T-cell (primary cell): Measurements from ENCODE around the gene SRPX. TPM values are rescaled to one million over a fixed set of nuclear protein-coding genes. Genes with fewer than 3 reads are reported as not detected.

Source experiments
- ATAC-seq, 4 experiments: fragments of 200-7000 bp in 3 of 4; fragments of 150-1000 bp in 1 of 4; cut with Tn5 transposase; replicated peaks in 1 of 4; 1 replicate in 3 of 4; 2 replicates in 1 of 4; pipeline ENCODE4 v1.10.0; 2021; ENCODE audit warnings: moderate library complexity in 3 of 4, mild to moderate bottlenecking in 2 of 4, moderate number of reproducible peaks in 1 of 4
- CTCF ChIA-PET, 2 donors: fragments of 300-600 bp; sonication (Branson Sonifier 250); formaldehyde crosslinking; loops; one replicate each; lab custom pipeline; 2022; ENCODE audit warnings: antibody characterized with exemption in 2 of 2; lab: Charles Lee
- POLR2A ChIA-PET, 2 donors: fragments of 300-600 bp; sonication (Branson Sonifier 250); formaldehyde crosslinking; loops; one replicate each; lab custom pipeline; 2022; ENCODE audit warnings: antibody characterized with exemption in 2 of 2; lab: Charles Lee
- DNase-seq, 35 experiments: peaks; one replicate each; pipeline versions ENCODE4 v3.0.0 to v3.0.0-alpha.2; 2013 to 2023
- H3K27ac ChIP-seq: one replicate; pipeline ENCODE4 v1.5.1; 2013; ENCODE audit warnings: low read length
- H3K27me3 ChIP-seq, 2 experiments: replicated peaks in 1 of 2; 1 replicate in 1 of 2; 2 replicates in 1 of 2; pipeline versions ENCODE4 v1.6.1 to v1.7.0; 2013; ENCODE audit warnings: low read length in 1 of 2, mixed read lengths in 1 of 2; ENCODE audit not compliant: control insufficient read depth in 2 of 2, insufficient read depth in 2 of 2; ENCODE audit errors: extremely low read depth in 1 of 2
- H3K36me3 ChIP-seq, 2 donors: 1 replicate in 1 of 2; 2 replicates in 1 of 2; pipeline versions ENCODE4 v1.6.1 to v1.7.0; 2013; ENCODE audit warnings: low read length in 1 of 2; ENCODE audit not compliant: control insufficient read depth in 2 of 2, insufficient read depth in 1 of 2; ENCODE audit errors: extremely low read depth in 1 of 2
- H3K4me1 ChIP-seq, 2 experiments: 1 replicate in 1 of 2; 2 replicates in 1 of 2; pipeline versions ENCODE4 v1.6.1 to v1.7.0; 2013; ENCODE audit warnings: low read length in 2 of 2, mixed read lengths in 1 of 2; ENCODE audit not compliant: insufficient read depth in 2 of 2, control insufficient read depth in 1 of 2; ENCODE audit errors: extremely low read depth in 1 of 2
- H3K4me3 ChIP-seq, 2 donors: 1 replicate in 1 of 2; 2 replicates in 1 of 2; pipeline versions ENCODE4 v1.5.1 to v1.7.0; 2013; ENCODE audit warnings: mild to moderate bottlenecking in 2 of 2, low read length in 1 of 2, moderate library complexity in 1 of 2; ENCODE audit not compliant: control insufficient read depth in 1 of 2; ENCODE audit errors: extremely low read depth in 1 of 2
- H3K9me3 ChIP-seq: 2 replicates; pipeline ENCODE4 v1.7.0; 2013
- H3K27ac Mint-ChIP-seq, 2 donors: one replicate each; pipeline ENCODE4 v1.8.0; 2020 to 2021; ENCODE audit warnings: mild to moderate bottlenecking in 2 of 2, mixed read lengths in 2 of 2
- H3K27me3 Mint-ChIP-seq, 2 donors: one replicate each; pipeline ENCODE4 v1.8.0; 2021 to 2022; ENCODE audit warnings: mixed read lengths in 2 of 2
- H3K36me3 Mint-ChIP-seq: one replicate; pipeline ENCODE4 v1.8.0; 2021; ENCODE audit warnings: mixed read lengths
- H3K4me1 Mint-ChIP-seq, 3 donors: one replicate each; pipeline ENCODE4 v1.8.0; 2020 to 2022; ENCODE audit warnings: mixed read lengths in 3 of 3, mild to moderate bottlenecking in 1 of 3
- H3K4me3 Mint-ChIP-seq, 3 donors: one replicate each; pipeline ENCODE4 v1.8.0; 2020 to 2022; ENCODE audit warnings: mild to moderate bottlenecking in 3 of 3, mixed read lengths in 3 of 3, moderate library complexity in 3 of 3
- H3K9me3 Mint-ChIP-seq, 3 donors: one replicate each; pipeline ENCODE4 v1.8.0; 2020 to 2022; ENCODE audit warnings: mixed read lengths in 3 of 3
- WGBS: methylation state at CpG from one replicate; pipeline ENCODE4 v1.1.5; 2013; ENCODE audit warnings: missing lambda C conversion rate; ENCODE audit not compliant: insufficient coverage; 5-methylcytosine and 5-hydroxymethylcytosine counted together
- total RNA-seq, 35 experiments: library from RNA in 6 of 35; stranded (reverse) in 6 of 35; fragments of 120-200 nt in 1 of 35; gene quantifications; one replicate each; pipeline versions ENCODE4 v1.2.1 to v1.2.4 and lab custom pipeline; 2013 to 2026

SRPX gene
- total RNA-seq, 5 donors from 2014 or later (not counting 1 experiment from before 2014, with no cell fraction given) = 0.13 to 0.15 TPM; not detected in 3

DNA sequence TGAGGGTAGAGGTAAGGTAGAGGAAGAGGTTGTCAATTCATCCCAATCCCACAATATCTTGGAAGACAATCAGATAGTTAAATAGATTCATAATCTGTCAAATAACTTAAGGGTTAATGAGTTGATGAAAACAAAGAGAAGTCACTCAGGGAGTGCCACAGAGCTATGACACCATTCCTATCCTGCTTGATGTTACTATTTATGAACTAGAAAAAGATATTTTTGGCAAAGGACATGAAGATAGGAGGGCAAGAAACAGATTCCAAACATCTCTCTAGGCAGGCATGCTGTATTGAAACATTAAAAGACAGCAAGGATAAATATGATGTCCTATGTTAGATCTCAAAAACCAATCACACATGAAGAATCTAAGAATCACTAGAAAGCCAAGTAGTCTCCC is 3.5 kb upstream of the SRPX start:
- Histone ChIP-seq H3K4me3 (no peak overlapping the region), H3K27ac (no peak overlapping the region), H3K36me3 (no peaks in the 10 kb centered on the region), H3K9me3 (no peaks in the 10 kb centered on the region), H3K27me3 (peaks cover 2 to 22% of the 10 kb centered on the region in 2 experiments), H3K4me1 (peaks cover 0 to 8% of the 10 kb centered on the region in 2 experiments)
- no peaks in the 10 kb centered on the region for H3K36me3 Mint-ChIP-seq
- ChIA-PET CTCF (no interaction called here), POLR2A (no interaction called here)
- no peak overlapping the region for H3K4me3 Mint-ChIP-seq
- no peak overlapping the region for H3K27ac Mint-ChIP-seq
- no peak for DNase-seq
- peaks cover 0 to 12% (median 2%) of the 10 kb centered on the region in 3 donors for H3K4me1 Mint-ChIP-seq
- H3K27me3 Mint-ChIP-seq = peaks cover 20 to 48% of the 10 kb centered on the region in 2 donors
- ATAC-seq = no peak
- no peaks in the 10 kb centered on the region for H3K9me3 Mint-ChIP-seq

DNA sequence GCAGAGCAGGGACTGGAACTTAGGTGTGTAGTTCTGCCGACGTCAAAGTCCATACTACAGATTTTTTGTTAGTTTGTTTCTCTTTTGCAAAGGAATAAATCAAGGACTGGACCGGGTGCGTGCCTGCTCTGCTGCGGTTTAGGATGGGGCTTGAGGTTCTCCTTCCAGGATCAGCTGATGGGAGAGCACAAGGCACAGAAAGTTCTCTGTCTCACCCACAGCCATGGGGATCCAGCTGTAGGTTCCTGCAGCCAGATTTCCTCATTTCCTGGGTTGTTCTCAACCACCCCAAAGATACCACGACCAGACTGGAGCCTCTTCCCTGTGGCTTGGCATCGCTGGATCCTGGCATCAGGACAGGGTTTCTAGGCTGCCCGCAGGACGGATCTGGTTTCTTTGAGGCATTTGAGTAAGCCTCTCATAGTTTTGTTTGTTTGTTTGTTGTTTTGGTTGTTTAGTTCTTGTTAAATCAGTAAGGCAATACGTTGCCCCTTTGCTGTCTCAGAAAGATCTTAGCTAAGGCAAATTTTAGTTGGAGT is 789 bp upstream of the SRPX start:
- WGBS = 73% methylated on average over 2 of the region's 10 CpGs
- POLR2A ChIA-PET = no interaction called here

DNA sequence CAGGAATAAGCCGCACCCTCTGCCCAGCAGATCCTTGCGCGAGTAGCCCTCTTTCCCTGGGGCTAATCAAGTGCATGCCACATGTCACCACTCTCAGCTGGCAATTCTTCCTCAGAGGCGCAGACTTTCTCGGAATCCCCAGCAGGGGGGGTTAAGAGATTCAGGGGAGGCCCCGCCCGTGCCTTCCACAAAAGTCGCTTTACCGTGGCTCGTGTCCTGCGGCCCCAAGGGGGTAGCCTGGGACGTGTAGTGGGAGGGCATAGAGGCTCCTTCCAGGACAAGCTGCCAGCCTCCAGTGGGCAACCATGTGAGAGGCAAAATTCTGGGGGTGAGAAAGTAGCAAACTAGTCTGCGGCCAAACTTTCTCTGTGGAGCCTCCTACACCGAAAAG is 652 bp downstream of the SRPX start:
- Mint-ChIP-seq H3K4me1 (peaks cover 0 to 12% (median 2%) of the 10 kb centered on the region in 3 donors), H3K9me3 (no peaks in the 10 kb centered on the region), H3K36me3 (no peaks in the 10 kb centered on the region), H3K27ac (no peak overlapping the region), H3K4me3 (no peak overlapping the region), H3K27me3 (peaks cover 35 to 60% of the 10 kb centered on the region in 2 donors)
- Histone ChIP-seq H3K9me3 (no peaks in the 10 kb centered on the region), H3K4me3 (peak overlapping the region in 1 of 2 donors; percentile 12), H3K4me1 (peaks cover 0 to 8% of the 10 kb centered on the region in 2 experiments), H3K27me3 (peaks cover under 1 to 28% of the 10 kb centered on the region in 2 experiments), H3K27ac (no peak overlapping the region), H3K36me3 (no peaks in the 10 kb centered on the region)
- WGBS = 0% methylated on average over 4 of the region's 14 CpGs
- POLR2A ChIA-PET = no interaction called here
- CTCF ChIA-PET = no interaction called here
- ATAC-seq = no peak
- peak in 1 of 35 experiments; percentile 0 for DNase-seq

More for the DNA sequence above, 789 bp upstream of the SRPX start:
- Mint-ChIP-seq H3K27me3 (peaks cover 35 to 60% of the 10 kb centered on the region in 2 donors), H3K4me1 (peaks cover 0 to 12% (median 2%) of the 10 kb centered on the region in 3 donors), H3K36me3 (no peaks in the 10 kb centered on the region), H3K4me3 (peak overlapping the region in 1 of 3 donors; percentile 56), H3K9me3 (no peaks in the 10 kb centered on the region), H3K27ac (no peak overlapping the region)
- no peaks in the 10 kb centered on the region for H3K9me3 ChIP-seq
- H3K27ac ChIP-seq = no peak overlapping the region
- peaks cover 2 to 28% of the 10 kb centered on the region in 2 experiments for H3K27me3 ChIP-seq
- CTCF ChIA-PET = no interaction called here
- H3K36me3 ChIP-seq = no peaks in the 10 kb centered on the region
- no peak for ATAC-seq
- H3K4me1 ChIP-seq = peaks cover 0 to 8% of the 10 kb centered on the region in 2 experiments
- DNase-seq = no peak
- H3K4me3 ChIP-seq = no peak overlapping the region

- peaks cover 27 to 50% of the 10 kb centered on the region in 2 donors for H3K27me3 Mint-ChIP-seq
- H3K27me3 ChIP-seq = peaks cover 0 to 27% of the 10 kb centered on the region in 2 experiments
- DNase-seq = no peak
- no peaks in the 10 kb centered on the region for H3K36me3 ChIP-seq
- H3K27ac Mint-ChIP-seq = no peak overlapping the region
- H3K4me1 ChIP-seq = peaks cover 0 to 8% of the 10 kb centered on the region in 2 experiments
- CTCF ChIA-PET = no interaction called here
- no peaks in the 10 kb centered on the region for H3K9me3 ChIP-seq
- peaks cover 0 to 10% (median 2%) of the 10 kb centered on the region in 3 donors for H3K4me1 Mint-ChIP-seq
- POLR2A ChIA-PET = no interaction called here
- no peaks in the 10 kb centered on the region for H3K9me3 Mint-ChIP-seq
- ATAC-seq = no peak
- no peak overlapping the region for H3K27ac ChIP-seq
- no peak overlapping the region for H3K4me3 Mint-ChIP-seq
- H3K36me3 Mint-ChIP-seq = no peaks in the 10 kb centered on the region
- no peak overlapping the region for H3K4me3 ChIP-seq
- WGBS = no CpG with 5 or more reads among the region's 5 CpGs
Measured at GRCh38 chrX:38216642-38217041, 4.0 kb downstream of the SRPX start.

DNA sequence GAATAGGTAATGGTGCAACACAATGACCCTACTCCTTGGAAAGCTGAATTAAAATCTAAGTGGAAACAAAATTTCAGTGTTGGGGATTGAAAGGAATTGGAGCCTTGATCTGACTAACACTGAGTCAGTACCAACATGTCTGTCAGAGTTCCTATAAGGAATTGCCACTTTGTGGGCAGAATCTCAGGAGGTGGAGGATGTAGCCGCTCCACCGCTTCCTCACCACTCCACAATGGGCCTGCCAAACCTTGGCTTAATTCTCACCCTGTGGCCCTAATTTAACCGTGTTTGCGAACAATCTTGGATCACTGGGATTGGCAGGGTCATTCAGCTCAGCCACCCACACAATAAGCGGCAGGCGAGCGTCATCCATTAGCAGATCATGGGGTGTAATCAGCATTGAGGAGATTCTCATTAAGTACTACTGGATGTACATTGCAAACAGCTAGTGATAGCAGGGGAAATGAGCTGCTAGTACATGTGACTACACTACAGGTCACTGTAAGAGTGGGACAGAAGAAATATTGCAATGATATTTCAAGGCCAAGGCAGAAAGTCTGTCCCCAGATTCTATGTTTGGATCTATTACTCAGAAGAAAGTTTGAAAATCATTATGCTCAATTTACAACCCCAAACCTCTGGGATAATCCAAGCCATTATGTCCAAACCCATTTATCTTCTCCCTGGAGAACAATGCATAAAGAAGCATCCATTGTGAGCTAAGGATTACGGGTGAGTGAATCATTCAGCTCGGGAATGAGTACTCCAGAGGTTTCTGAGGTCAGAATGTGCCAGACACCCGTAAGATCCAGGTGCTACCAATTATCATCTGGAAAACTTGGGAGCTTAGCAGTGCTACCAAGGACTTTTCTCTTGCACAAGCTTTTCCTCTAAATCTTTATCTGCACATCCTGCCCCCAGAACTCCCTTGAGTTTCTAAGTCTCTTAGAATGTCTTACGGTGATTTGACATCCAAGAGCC is 5.8 kb downstream of the SRPX start:
- Mint-ChIP-seq H3K4me1 (peaks cover 0 to 3% (median 2%) of the 10 kb centered on the region in 3 donors), H3K4me3 (no peak overlapping the region), H3K36me3 (no peaks in the 10 kb centered on the region), H3K27ac (no peak overlapping the region), H3K27me3 (peaks cover 19 to 45% of the 10 kb centered on the region in 2 donors), H3K9me3 (no peaks in the 10 kb centered on the region)
- peaks cover 0 to 11% of the 10 kb centered on the region in 2 experiments for H3K27me3 ChIP-seq
- no peaks in the 10 kb centered on the region for H3K9me3 ChIP-seq
- no peak for DNase-seq
- peaks cover 0 to 1% of the 10 kb centered on the region in 2 experiments for H3K4me1 ChIP-seq
- no peak for ATAC-seq
- no CpG with 5 or more reads among the region's 11 CpGs for WGBS
- no peak overlapping the region for H3K4me3 ChIP-seq
- H3K27ac ChIP-seq = no peak overlapping the region
- POLR2A ChIA-PET = no interaction called here
- H3K36me3 ChIP-seq = no peaks in the 10 kb centered on the region
- CTCF ChIA-PET = no interaction called here

DNA sequence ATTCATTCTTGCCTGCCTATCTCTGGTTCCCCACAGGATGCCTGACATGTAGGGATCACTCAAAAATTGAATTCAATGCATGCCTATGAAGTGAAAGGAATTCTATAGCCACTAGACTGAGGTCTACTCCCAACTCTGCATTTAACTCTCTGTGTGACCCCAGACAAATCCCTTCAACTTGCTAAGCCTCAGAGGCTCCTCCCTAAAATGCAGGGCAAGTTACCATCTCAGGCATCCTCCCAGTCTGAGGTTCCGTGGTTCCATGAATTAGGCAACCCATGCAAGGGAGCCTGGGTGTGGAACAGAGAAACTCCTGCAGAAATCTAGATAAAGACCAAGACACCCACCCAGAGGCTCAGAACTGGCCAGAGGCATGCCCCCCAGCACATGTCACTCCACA is 6.6 kb downstream of the SRPX start:
- Mint-ChIP-seq H3K9me3 (no peaks in the 10 kb centered on the region), H3K4me3 (no peak overlapping the region), H3K4me1 (no peaks in the 10 kb centered on the region), H3K27ac (no peak overlapping the region), H3K36me3 (no peaks in the 10 kb centered on the region), H3K27me3 (peaks cover 15 to 41% of the 10 kb centered on the region in 2 donors)
- peaks cover 0 to 5% of the 10 kb centered on the region in 2 experiments for H3K27me3 ChIP-seq
- no peaks in the 10 kb centered on the region for H3K4me1 ChIP-seq
- H3K27ac ChIP-seq = no peak overlapping the region
- H3K4me3 ChIP-seq = no peak overlapping the region
- no peak for DNase-seq
- POLR2A ChIA-PET = no interaction called here
- 80% methylated on average over 1 of the region's 1 CpG for WGBS
- CTCF ChIA-PET = no interaction called here
- no peaks in the 10 kb centered on the region for H3K36me3 ChIP-seq
- no peak for ATAC-seq
- no peaks in the 10 kb centered on the region for H3K9me3 ChIP-seq
